GM18867 (cell line): Measurements from ENCODE around the gene DMD.
"Not testable (repeated sequence)": the region's sequence is repeated elsewhere in the genome, so short reads cannot be mapped to it uniquely, and the experiment has no call there.

Experiments used
- ATAC-seq: cut with Tn5 transposase; IDR thresholded peaks from one replicate; pipeline ENCODE4 v1.9.1; 2021; ENCODE audit warnings: mild to moderate bottlenecking, moderate library complexity; ENCODE audit not compliant: unreplicated experiment

DMD gene

GRCh38 chrX:31483336-31483735 lies 1728.0 kb downstream of the DMD start:
- ATAC-seq, result no peak

- no peak for ATAC-seq
These were observed 1730.7 kb downstream of the DMD start for GRCh38 chrX:31480696-31481095.

- no peak for ATAC-seq
These were observed 1740.1 kb downstream of the DMD start for GRCh38 chrX:31471229-31471628.

- not testable (repeated sequence) for ATAC-seq
These were observed 1740.6 kb downstream of the DMD start for GRCh38 chrX:31470753-31471152.

GRCh38 chrX:31464306-31464915 lies 1746.9 kb downstream of the DMD start:
- no peak for ATAC-seq

GRCh38 chrX:31461266-31461665 lies 1750.1 kb downstream of the DMD start:
- no peak for ATAC-seq

GRCh38 chrX:31459361-31459760 lies 1752.0 kb downstream of the DMD start:
- ATAC-seq, result no peak

- no peak for ATAC-seq
These were observed 1761.4 kb downstream of the DMD start for GRCh38 chrX:31449965-31450364.

- ATAC-seq, result no peak
These were observed 1762.3 kb downstream of the DMD start for GRCh38 chrX:31449081-31449480.

GRCh38 chrX:31445542-31445941 lies 1765.8 kb downstream of the DMD start:
- ATAC-seq, result no peak

GRCh38 chrX:31443654-31444053 lies 1767.7 kb downstream of the DMD start:
- no peak for ATAC-seq

- no peak for ATAC-seq
These were observed 1770.8 kb downstream of the DMD start for GRCh38 chrX:31440546-31440945.

- no peak for ATAC-seq
These were observed 1774.9 kb downstream of the DMD start for GRCh38 chrX:31436424-31436823.

- ATAC-seq, result no peak
These were observed 1775.8 kb downstream of the DMD start for GRCh38 chrX:31435592-31435991.

GRCh38 chrX:31433856-31434255 lies 1777.5 kb downstream of the DMD start:
- no peak for ATAC-seq

- no peak for ATAC-seq
These were observed 1781.4 kb downstream of the DMD start for GRCh38 chrX:31429915-31430314.

GRCh38 chrX:31423609-31424189 lies 1787.7 kb downstream of the DMD start:
- peak; percentile 56 for ATAC-seq

GRCh38 chrX:31421441-31421840 lies 1789.9 kb downstream of the DMD start:
- ATAC-seq, result no peak

- ATAC-seq, result no peak
These were observed 1790.6 kb downstream of the DMD start for GRCh38 chrX:31420711-31421151.

GRCh38 chrX:31420302-31420701 lies 1791.0 kb downstream of the DMD start:
- no peak for ATAC-seq

GRCh38 chrX:31397119-31397518 lies 1814.2 kb downstream of the DMD start:
- ATAC-seq, result no peak

- no peak for ATAC-seq
These were observed 1818.8 kb downstream of the DMD start for GRCh38 chrX:31392513-31392912.

GRCh38 chrX:31388946-31389345 lies 1822.4 kb downstream of the DMD start:
- ATAC-seq, result no peak
